Left lung (tissue), 10 donors: Measurements from ENCODE around the gene TGFBI. TPM values are rescaled to one million over a fixed set of nuclear protein-coding genes. Genes with fewer than 3 reads are reported as not detected.

Experiments used
- ATAC-seq: fragments of 200-7000 bp; cut with Tn5 transposase; one replicate; pipeline ENCODE4 v1.9.1; 2020; ENCODE audit warnings: moderate library complexity
- DNase-seq, 4 donors: peaks; one replicate each; pipeline ENCODE4 v3.0.0-alpha.2; 2013 to 2020
- H3K27ac ChIP-seq, 2 donors: fragments of 200-600 bp; sonication (generic) in 1 of 2; one replicate each; pipeline versions ENCODE4 v1.5.0 to v1.8.0; 2020 to 2021
- H3K27me3 ChIP-seq, 2 donors: fragments of 200-600 bp; sonication (generic) in 1 of 2; one replicate each; pipeline versions ENCODE4 v1.5.0 to v1.8.0; 2020 to 2021
- H3K36me3 ChIP-seq, 2 donors: fragments of 200-600 bp; sonication (generic) in 1 of 2; one replicate each; pipeline versions ENCODE4 v1.5.0 to v1.8.0; 2020 to 2021
- H3K4me1 ChIP-seq, 2 donors: fragments of 200-600 bp; one replicate each; pipeline ENCODE4 v1.8.0; 2021
- H3K4me3 ChIP-seq, 2 donors: fragments of 200-600 bp; sonication (generic) in 1 of 2; one replicate each; pipeline versions ENCODE4 v1.5.0 to v1.8.0; 2020 to 2021; ENCODE audit warnings: mild to moderate bottlenecking in 1 of 2
- H3K9me3 ChIP-seq, 2 donors: fragments of 200-600 bp; sonication (generic) in 1 of 2; one replicate each; pipeline versions ENCODE4 v1.5.0 to v1.8.0; 2020 to 2021
- CTCF ChIP-seq, 2 donors: fragments of 200-600 bp; sonication (generic) in 1 of 2; IDR thresholded peaks; one replicate each; pipeline versions ENCODE4 v1.5.0 to v1.8.0; 2021; ENCODE audit warnings: antibody characterized with exemption in 2 of 2
- intact Hi-C, 2 donors: fragments of 100-400 bp; cut with DNase I; formaldehyde crosslinking; loops; one replicate each; pipeline versions ENCODE4 v1.11.2 to v1.14.2; 2022
- polyA plus RNA-seq, 6 donors: library from polyadenylated mRNA; unstranded; fragments of 120-200 nt; gene quantifications; one replicate each; pipeline ENCODE4 v1.2.1, GENCODE V29; 2013; ENCODE audit not compliant: insufficient read length in 6 of 6
- total RNA-seq, 2 donors: library from RNA; stranded (reverse); fragmentation: NEBNext Ultra II Directional; extraction: Animal tissue kit (Norgen Biotek cat#: 25700); gene quantifications; one replicate each; pipeline ENCODE4 v1.2.1, GENCODE V29; 2021
- donor health status: DM: no; HTN: yes; CAD: no.
- donor health status: DM: no; HTN: no; CAD: no.

Gene TGFBI
- total and polyA plus RNA-seq, 8 donors: 124 to 222 (median 146) TPM

GRCh38 chr5:136006761-136007251 lies 22.0 kb upstream of the TGFBI start:
- intact Hi-C loops: no loop called here
- H3K4me3 ChIP-seq: no peak overlapping the region
- H3K27ac ChIP-seq: no peak overlapping the region
- H3K9me3 ChIP-seq: no peaks in the 10 kb centered on the region
- peak; percentile 20 for ATAC-seq
- no peaks in the 10 kb centered on the region for H3K27me3 ChIP-seq
- H3K4me1 ChIP-seq: peaks cover 6 to 12% of the 10 kb centered on the region in 2 donors
- TF ChIP-seq CTCF (IDR thresholded peaks at IDR 0.05): no peak
- H3K36me3 ChIP-seq: no peaks in the 10 kb centered on the region
- DNase-seq: no peak

- peaks cover 11 to 16% of the 10 kb centered on the region in 2 donors for H3K4me1 ChIP-seq
- TF ChIP-seq CTCF (IDR thresholded peaks at IDR 0.05): no peak
- no peak overlapping the region for H3K27ac ChIP-seq
- DNase-seq: no peak
- no peak for ATAC-seq
- intact Hi-C loops: no loop called here
- no peaks in the 10 kb centered on the region for H3K36me3 ChIP-seq
- H3K9me3 ChIP-seq: no peaks in the 10 kb centered on the region
- H3K27me3 ChIP-seq: no peaks in the 10 kb centered on the region
- no peak overlapping the region for H3K4me3 ChIP-seq
Observed at GRCh38 chr5:136007271-136007670, 21.5 kb upstream of the TGFBI start.

DNA sequence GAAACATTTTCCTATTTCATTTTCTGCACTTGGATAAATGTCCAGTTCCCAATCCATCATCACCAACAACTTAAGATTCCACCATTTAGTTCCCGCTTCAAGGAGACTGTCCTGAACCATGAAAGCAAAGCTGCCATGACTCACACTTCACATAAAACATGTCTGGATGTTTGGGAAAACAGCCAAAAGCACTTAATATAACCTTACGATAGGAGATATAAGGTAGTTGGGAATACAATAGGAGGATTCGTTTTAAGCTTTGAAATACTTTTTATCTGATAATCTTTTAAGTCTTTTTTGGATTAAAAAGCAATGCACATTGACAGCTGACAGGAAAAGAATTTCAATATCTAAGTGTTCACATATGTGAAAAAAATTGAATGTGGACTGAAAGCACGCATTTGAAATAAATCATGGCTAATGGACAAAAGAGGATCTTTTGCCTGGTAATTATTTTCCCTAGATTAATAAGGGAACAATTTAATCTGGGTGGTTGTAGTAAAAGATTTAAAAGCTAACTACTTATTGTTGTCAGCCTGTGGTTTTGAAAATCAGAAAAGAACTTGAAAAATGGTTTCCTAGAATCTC lies 17.3 kb upstream of the TGFBI start:
- DNase-seq: no peak
- intact Hi-C loops: no loop called here
- TF ChIP-seq CTCF (IDR thresholded peaks at IDR 0.05): no peak
- Histone ChIP-seq H3K9me3 (no peaks in the 10 kb centered on the region), H3K27me3 (no peaks in the 10 kb centered on the region), H3K27ac (peak overlapping the region; percentile 60 to 87), H3K4me3 (no peak overlapping the region), H3K4me1 (peaks cover 32 to 53% of the 10 kb centered on the region in 2 donors), H3K36me3 (no peaks in the 10 kb centered on the region)
- ATAC-seq: peak; percentile 21

DNA sequence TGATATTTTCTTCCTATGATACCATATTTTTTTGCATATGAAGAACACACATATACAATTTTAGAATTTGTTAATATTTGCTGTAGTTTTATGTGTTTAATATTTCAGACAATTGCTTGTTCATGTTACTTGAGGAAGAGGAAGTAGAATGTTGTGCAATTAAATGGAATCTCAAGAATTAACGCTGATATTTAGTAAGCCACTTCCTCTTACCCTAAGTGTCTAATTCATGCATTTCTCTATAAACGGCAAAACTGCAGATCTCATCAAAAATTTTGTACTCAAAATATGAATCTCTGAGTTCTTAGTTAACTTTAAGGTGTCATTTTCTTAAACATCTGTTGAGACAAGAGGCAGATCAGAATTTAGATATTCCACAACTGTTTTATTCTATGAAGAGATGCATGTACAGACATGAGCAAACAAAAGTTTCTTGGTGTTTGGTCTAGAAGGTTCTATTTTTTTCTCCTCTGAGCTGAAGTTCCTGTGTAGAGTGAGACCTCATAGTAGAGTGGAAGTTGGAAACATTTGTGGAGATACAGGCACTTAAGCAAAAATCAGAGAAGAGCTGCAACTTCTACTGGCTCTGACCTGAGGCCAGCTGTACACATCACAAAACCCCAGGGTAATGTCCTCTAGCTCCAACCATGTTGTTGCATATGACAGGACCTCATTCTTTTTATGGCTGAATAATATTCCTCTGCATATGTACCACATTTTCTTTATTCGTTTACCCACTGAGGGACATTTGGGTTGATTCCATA lies 16.6 kb upstream of the TGFBI start:
- Histone ChIP-seq H3K9me3 (no peaks in the 10 kb centered on the region), H3K4me3 (no peak overlapping the region), H3K27ac (peak overlapping the region; percentile 60 to 87), H3K36me3 (no peaks in the 10 kb centered on the region), H3K4me1 (peaks cover 32 to 60% of the 10 kb centered on the region in 2 donors), H3K27me3 (no peaks in the 10 kb centered on the region)
- intact Hi-C loops: no loop called here
- ATAC-seq (peak; percentile 54), DNase-seq (no peak)
- no peak for TF ChIP-seq CTCF (IDR thresholded peaks at IDR 0.05)

DNA sequence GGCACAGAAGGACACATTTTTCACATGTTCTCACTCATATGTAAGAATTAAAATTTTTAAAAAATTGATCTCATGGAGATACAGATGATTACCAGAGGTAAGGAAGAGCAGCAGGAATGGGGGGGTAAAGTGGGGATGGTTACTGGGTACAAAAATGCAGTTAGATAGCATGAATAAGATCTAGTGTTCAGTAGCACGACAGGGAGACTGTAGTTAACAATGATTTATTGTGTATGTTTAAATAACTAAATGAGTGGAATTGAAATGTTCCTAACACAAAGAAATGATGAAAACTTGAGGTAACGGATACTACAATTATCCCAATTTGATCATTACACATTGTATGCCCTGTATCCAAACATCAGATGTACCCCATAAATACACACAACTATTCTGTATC lies 15.2 kb upstream of the TGFBI start:
- Histone ChIP-seq H3K27me3 (no peaks in the 10 kb centered on the region), H3K4me1 (peaks cover 32 to 70% of the 10 kb centered on the region in 2 donors), H3K4me3 (no peak overlapping the region), H3K27ac (peak overlapping the region; percentile 60 to 87), H3K9me3 (no peaks in the 10 kb centered on the region), H3K36me3 (no peaks in the 10 kb centered on the region)
- intact Hi-C loops: no loop called here
- ATAC-seq: no peak
- no peak for TF ChIP-seq CTCF (IDR thresholded peaks at IDR 0.05)
- DNase-seq: no peak
